Loucy (cell line): ENCODE results near the gene KRTAP9-3.

ENCODE experiments used
- EZH2phosphoT487 ChIP-seq: fragments of 200-600 bp; IDR thresholded peaks from 2 replicates; pipeline ENCODE4 v1.6.1; 2018; ENCODE audit warnings: antibody characterized with exemption, mild to moderate bottlenecking, moderate library complexity, borderline replicate concordance
- TF ChIP-seq, protein P1 (sequence below): fragments of 200-600 bp; sonication (generic); conservative IDR thresholded peaks from 2 replicates; pipeline ENCODE4 v1.5.1; 2014; ENCODE audit warnings: mild to moderate bottlenecking, antibody characterized with exemption, low read length

DNA sequence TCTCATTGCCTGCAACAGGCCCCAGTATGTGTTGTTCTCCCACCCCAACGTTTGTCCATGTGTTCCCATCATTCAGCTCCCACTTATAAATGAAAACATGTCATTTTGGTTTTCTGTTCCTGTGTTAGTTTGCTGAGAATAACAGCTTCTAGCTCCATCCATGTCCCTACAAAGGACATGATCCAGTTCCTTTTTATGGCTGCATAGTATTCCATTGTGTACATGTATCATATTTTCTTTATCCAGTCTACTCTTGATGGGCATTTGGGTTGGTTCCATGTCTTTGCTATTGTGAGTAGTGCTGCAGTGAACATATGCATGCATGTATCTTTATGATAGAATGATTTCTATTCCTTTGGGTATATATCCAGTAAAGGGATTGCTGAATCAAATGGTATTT, 16.6 kb upstream of the KRTAP9-3 start:
- TF ChIP-seq, protein P1, sequence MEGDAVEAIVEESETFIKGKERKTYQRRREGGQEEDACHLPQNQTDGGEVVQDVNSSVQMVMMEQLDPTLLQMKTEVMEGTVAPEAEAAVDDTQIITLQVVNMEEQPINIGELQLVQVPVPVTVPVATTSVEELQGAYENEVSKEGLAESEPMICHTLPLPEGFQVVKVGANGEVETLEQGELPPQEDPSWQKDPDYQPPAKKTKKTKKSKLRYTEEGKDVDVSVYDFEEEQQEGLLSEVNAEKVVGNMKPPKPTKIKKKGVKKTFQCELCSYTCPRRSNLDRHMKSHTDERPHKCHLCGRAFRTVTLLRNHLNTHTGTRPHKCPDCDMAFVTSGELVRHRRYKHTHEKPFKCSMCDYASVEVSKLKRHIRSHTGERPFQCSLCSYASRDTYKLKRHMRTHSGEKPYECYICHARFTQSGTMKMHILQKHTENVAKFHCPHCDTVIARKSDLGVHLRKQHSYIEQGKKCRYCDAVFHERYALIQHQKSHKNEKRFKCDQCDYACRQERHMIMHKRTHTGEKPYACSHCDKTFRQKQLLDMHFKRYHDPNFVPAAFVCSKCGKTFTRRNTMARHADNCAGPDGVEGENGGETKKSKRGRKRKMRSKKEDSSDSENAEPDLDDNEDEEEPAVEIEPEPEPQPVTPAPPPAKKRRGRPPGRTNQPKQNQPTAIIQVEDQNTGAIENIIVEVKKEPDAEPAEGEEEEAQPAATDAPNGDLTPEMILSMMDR = no peak
- no peak for TF ChIP-seq EZH2phosphoT487
